NCI-H2196 (cell line): ENCODE measurements around the gene TTYH3.
A peak's percentile ranks its signal among the peaks of the same experiment; 100 is the strongest.
"Not testable (repeated sequence)": the region's sequence is repeated elsewhere in the genome, so short reads cannot be mapped to it uniquely, and the experiment has no call there.

Experiments
- DNase-seq: peaks from one replicate; lab custom pipeline; 2025; ENCODE audit not compliant: unreplicated experiment; lab: John Stamatoyannopoulos, UW

TTYH3 gene

GRCh38 chr7:2662273-2663120 is 30.7 kb downstream of the TTYH3 start:
- DNase-seq = no peak

GRCh38 chr7:2663121-2663886 is 31.5 kb downstream of the TTYH3 start:
- no peak for DNase-seq

- DNase-seq = no peak
Measured at GRCh38 chr7:2663960-2664359, 32.2 kb downstream of the TTYH3 start.

- no peak for DNase-seq
Measured at GRCh38 chr7:2665359-2665791, 33.6 kb downstream of the TTYH3 start.

GRCh38 chr7:2666155-2666554 is 34.4 kb downstream of the TTYH3 start:
- no peak for DNase-seq

- DNase-seq = no peak
Measured at GRCh38 chr7:2666588-2667250, 34.9 kb downstream of the TTYH3 start.

- DNase-seq = no peak
Measured at GRCh38 chr7:2667843-2668242, 36.1 kb downstream of the TTYH3 start.

GRCh38 chr7:2668401-2668800 is 36.6 kb downstream of the TTYH3 start:
- no peak for DNase-seq

GRCh38 chr7:2670171-2670570 is 38.4 kb downstream of the TTYH3 start:
- DNase-seq = no peak

- DNase-seq = peak; percentile 66
Measured at GRCh38 chr7:2670720-2671391, 39.1 kb downstream of the TTYH3 start.

- DNase-seq = not testable (repeated sequence)
Measured at GRCh38 chr7:2673214-2673613, 41.4 kb downstream of the TTYH3 start.

GRCh38 chr7:2673934-2674333 is 42.1 kb downstream of the TTYH3 start:
- DNase-seq = no peak

GRCh38 chr7:2675256-2675764 is 43.5 kb downstream of the TTYH3 start:
- no peak for DNase-seq

- DNase-seq = not testable (repeated sequence)
Measured at GRCh38 chr7:2676576-2676975, 44.8 kb downstream of the TTYH3 start.

- not testable (repeated sequence) for DNase-seq
Measured at GRCh38 chr7:2678454-2678853, 46.7 kb downstream of the TTYH3 start.

- not testable (repeated sequence) for DNase-seq
Measured at GRCh38 chr7:2679135-2680127, 47.6 kb downstream of the TTYH3 start.

GRCh38 chr7:2680256-2680655 is 48.5 kb downstream of the TTYH3 start:
- no peak for DNase-seq

GRCh38 chr7:2680792-2681490 is 49.2 kb downstream of the TTYH3 start:
- DNase-seq = peak; percentile 83
